Measurements from ENCODE around the gene ATP6V0E1.

- TF ChIP-seq TAF1 (IDR thresholded peaks at IDR 0.05; ENCODE audit: borderline replicate concordance, insufficient read depth, low read length) (no peak), REST (IDR thresholded peaks at IDR 0.05; ENCODE audit: insufficient read depth in 1 of 2, low read depth in 2 of 2, low read length in 2 of 2) (no peak)
Observed at GRCh38 chr5:173053041-173053440, 69.5 kb downstream of the ATP6V0E1 start.
